ENCODE results near the gene KRT4. TPM values are rescaled to one million over a fixed set of nuclear protein-coding genes. Genes with fewer than 3 reads are reported as not detected.

The KRT4 gene
- total RNA-seq, 2 donors from 2014 or later = not detected

GRCh38 chr12:52836042-52836466 lies 22.1 kb upstream of the KRT4 start:
- Histone ChIP-seq H3K27ac (no peak overlapping the region), H3K36me3 (no peaks in the 10 kb centered on the region), H3K27me3 (replicated peaks; ENCODE audit: insufficient read depth) (no peaks in the 10 kb centered on the region), H3K9me3 (no peaks in the 10 kb centered on the region), H3K4me3 (no peak overlapping the region), H3K4me1 (ENCODE audit: control insufficient read depth in 1 of 2, low read depth in 2 of 2) (no peaks in the 10 kb centered on the region)
- TF ChIP-seq CTCF (IDR thresholded peaks at IDR 0.05) = no peak
- no peak for ATAC-seq (ENCODE audit: insufficient number of reproducible peaks, low FRiP score, low read depth)
- DNase-seq (ENCODE audit: low spot score) = no peak

- ATAC-seq (ENCODE audit: insufficient number of reproducible peaks, low FRiP score, low read depth) = no peak
- H3K27me3 ChIP-seq (replicated peaks; ENCODE audit: insufficient read depth) = no peaks in the 10 kb centered on the region
- TF ChIP-seq CTCF (IDR thresholded peaks at IDR 0.05) = no peak
These were observed 21.5 kb upstream of the KRT4 start for GRCh38 chr12:52835271-52836041.

GRCh38 chr12:52834727-52835001 lies 20.7 kb upstream of the KRT4 start:
- Histone ChIP-seq H3K9me3 (no peaks in the 10 kb centered on the region), H3K36me3 (no peaks in the 10 kb centered on the region), H3K4me1 (ENCODE audit: control insufficient read depth in 1 of 2, low read depth in 2 of 2) (no peaks in the 10 kb centered on the region), H3K27me3 (replicated peaks; ENCODE audit: insufficient read depth) (no peaks in the 10 kb centered on the region), H3K27ac (no peak overlapping the region), H3K4me3 (no peak overlapping the region)
- no peak for TF ChIP-seq CTCF (IDR thresholded peaks at IDR 0.05)
- ATAC-seq (ENCODE audit: insufficient number of reproducible peaks, low FRiP score, low read depth) = no peak
- no peak for DNase-seq (ENCODE audit: low spot score)

More at GRCh38 chr12:52835271-52836041, 21.5 kb upstream of the KRT4 start:
- H3K4me1 ChIP-seq (ENCODE audit: control insufficient read depth in 1 of 2, low read depth in 2 of 2) = no peaks in the 10 kb centered on the region
- no peak overlapping the region for H3K4me3 ChIP-seq
- no peaks in the 10 kb centered on the region for H3K9me3 ChIP-seq
- no peaks in the 10 kb centered on the region for H3K36me3 ChIP-seq
- no peak for DNase-seq (ENCODE audit: low spot score)
- H3K27ac ChIP-seq = no peak overlapping the region

GRCh38 chr12:52833922-52834726 lies 20.2 kb upstream of the KRT4 start, which contains the start of gene KRT79:
Gene KRT79, minus strand, starts transcription at chr12:52834311. Its CDS starts 51 bp downstream, at chr12:52834260.
- DNase-seq (ENCODE audit: low spot score) (no peak), ATAC-seq (ENCODE audit: insufficient number of reproducible peaks, low FRiP score, low read depth) (no peak)
- Histone ChIP-seq H3K4me3 (no peak within 1 kb of the TSS), H3K36me3 (no peaks in the 10 kb centered on the region), H3K9me3 (no peaks in the 10 kb centered on the region), H3K27me3 (replicated peaks; ENCODE audit: insufficient read depth) (no peaks in the 10 kb centered on the region), H3K27ac (no peak within 1 kb of the TSS), H3K4me1 (ENCODE audit: control insufficient read depth in 1 of 2, low read depth in 2 of 2) (no peaks in the 10 kb centered on the region)
- TF ChIP-seq CTCF (IDR thresholded peaks at IDR 0.05) = no peak

Data from thoracic aorta (tissue), 2 donors.